GM12865 (cell line): ENCODE measurements around the gene C19orf81.

Experiments
- DNase-seq: peaks from one replicate; pipeline ENCODE4 v3.0.0; 2010; ENCODE audit warnings: low read depth
- H3K4me3 ChIP-seq: 2 replicates; pipeline ENCODE4 v1.5.1; 2011; ENCODE audit warnings: mild to moderate bottlenecking, low read depth, low read length, control low read depth
- TF ChIP-seq, protein P1 (sequence below): IDR thresholded peaks from 2 replicates; pipeline ENCODE4 v1.5.1; 2011; ENCODE audit warnings: low read length, control low read depth, low read depth, inconsistent platforms; ENCODE audit not compliant: insufficient read depth; ENCODE audit errors: missing control alignments

The C19orf81 gene

DNA sequence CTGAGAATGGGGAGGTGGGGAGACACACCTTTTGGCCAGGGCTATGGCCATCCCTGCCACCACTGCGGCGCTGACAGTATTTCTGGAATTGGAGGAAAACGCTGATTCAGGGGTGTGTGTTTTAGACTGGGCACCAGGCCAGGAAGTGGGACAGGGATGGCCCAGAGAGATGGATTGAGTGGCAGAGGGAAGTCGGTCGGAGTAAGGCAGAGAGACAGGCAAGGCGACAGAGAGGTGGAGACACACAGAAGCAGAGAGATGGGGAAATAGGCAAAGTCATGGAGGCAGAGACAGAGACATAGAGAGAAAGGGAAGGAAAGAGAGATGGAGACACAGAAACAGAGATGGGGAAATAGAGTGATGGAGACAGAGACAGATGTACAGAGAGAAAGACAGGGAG, 4.1 kb upstream of the C19orf81 start:
- H3K4me3 ChIP-seq = no peak overlapping the region
- DNase-seq = no peak
- TF ChIP-seq, protein P1, sequence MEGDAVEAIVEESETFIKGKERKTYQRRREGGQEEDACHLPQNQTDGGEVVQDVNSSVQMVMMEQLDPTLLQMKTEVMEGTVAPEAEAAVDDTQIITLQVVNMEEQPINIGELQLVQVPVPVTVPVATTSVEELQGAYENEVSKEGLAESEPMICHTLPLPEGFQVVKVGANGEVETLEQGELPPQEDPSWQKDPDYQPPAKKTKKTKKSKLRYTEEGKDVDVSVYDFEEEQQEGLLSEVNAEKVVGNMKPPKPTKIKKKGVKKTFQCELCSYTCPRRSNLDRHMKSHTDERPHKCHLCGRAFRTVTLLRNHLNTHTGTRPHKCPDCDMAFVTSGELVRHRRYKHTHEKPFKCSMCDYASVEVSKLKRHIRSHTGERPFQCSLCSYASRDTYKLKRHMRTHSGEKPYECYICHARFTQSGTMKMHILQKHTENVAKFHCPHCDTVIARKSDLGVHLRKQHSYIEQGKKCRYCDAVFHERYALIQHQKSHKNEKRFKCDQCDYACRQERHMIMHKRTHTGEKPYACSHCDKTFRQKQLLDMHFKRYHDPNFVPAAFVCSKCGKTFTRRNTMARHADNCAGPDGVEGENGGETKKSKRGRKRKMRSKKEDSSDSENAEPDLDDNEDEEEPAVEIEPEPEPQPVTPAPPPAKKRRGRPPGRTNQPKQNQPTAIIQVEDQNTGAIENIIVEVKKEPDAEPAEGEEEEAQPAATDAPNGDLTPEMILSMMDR = no peak

- TF ChIP-seq, protein P1 = no peak
- H3K4me3 ChIP-seq = no peak overlapping the region
- DNase-seq = no peak
Measured at GRCh38 chr19:50646074-50646807, 3.0 kb upstream of the C19orf81 start.

GRCh38 chr19:50647879-50648615, 1.2 kb upstream of the C19orf81 start:
- peak; percentile 8 for DNase-seq
- TF ChIP-seq, protein P1 = no peak
- no peak overlapping the region for H3K4me3 ChIP-seq

DNA sequence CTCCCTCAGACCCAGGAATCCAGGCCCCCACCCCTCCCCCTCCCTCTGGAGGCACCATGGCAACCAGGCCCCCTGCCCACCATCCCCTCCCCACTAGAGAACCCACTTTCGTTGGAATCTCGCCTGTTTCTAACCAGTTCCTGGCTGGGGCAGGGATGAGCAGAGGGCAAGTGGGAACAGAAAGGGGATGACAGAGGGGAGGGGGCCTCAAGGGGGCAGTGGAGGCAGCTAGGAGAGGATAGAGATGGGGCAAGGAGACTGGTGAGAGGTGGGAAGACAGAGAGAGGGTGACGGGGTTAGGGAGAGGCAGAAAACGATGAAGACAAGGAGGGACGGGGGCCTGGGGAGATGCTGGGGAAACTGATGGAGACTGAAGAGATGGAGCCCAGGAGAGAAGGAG, 586 bp upstream of the C19orf81 start:
- TF ChIP-seq, protein P1 = no peak
- no peak for DNase-seq

DNA sequence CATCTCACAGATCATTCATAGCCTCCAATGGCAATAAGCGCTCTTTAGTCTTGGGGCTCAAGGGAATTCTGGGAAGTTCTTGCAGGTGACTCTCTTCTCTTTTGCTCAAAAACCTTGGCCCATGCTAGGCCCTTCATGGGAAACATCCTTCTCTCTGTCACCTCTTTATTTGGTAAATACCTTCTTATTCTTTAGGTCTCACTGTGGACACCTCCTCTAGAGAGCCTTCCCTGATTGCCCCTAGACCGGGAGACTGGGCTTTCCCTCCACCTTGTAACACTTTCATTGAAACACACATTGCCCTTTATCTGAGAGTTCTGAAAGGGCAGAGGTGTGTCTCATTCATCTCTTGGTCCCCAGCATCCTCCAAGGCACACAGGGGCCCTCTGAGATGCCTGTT, 1.9 kb downstream of the C19orf81 start:
- TF ChIP-seq, protein P1 = no peak

More for the DNA sequence above, 586 bp upstream of the C19orf81 start:
- no peak overlapping the region for H3K4me3 ChIP-seq

GRCh38 chr19:50652722-50653121, 3.5 kb downstream of the C19orf81 start:
- no peak for DNase-seq
- no peak overlapping the region for H3K4me3 ChIP-seq
- TF ChIP-seq, protein P1 = no peak

More for the DNA sequence above, 1.9 kb downstream of the C19orf81 start:
- H3K4me3 ChIP-seq = no peak overlapping the region
- no peak for DNase-seq
